ENCODE measurements around the gene SIGLEC1.

GRCh38 chr20:3702611-3703391 lies 9.6 kb downstream of the SIGLEC1 start:
- TF ChIP-seq GATA2 (IDR thresholded peaks at IDR 0.05; ENCODE audit: low read depth, low read length) (no peak), GATA3 (IDR thresholded peaks at IDR 0.05; ENCODE audit: low read depth, low read length) (no peak)

Measured in SH-SY5Y (cell line).